Hepatic stellate cell (primary cell): ENCODE measurements around the gene CD37.
A peak's percentile ranks its signal among the peaks of the same experiment; 100 is the strongest.
"Not testable (repeated sequence)": the region's sequence is repeated elsewhere in the genome, so short reads cannot be mapped to it uniquely, and the experiment has no call there.

Source experiments
- DNase-seq: peaks from one replicate; pipeline ENCODE4 v3.0.0; 2011; ENCODE audit warnings: low spot score

CD37 gene

DNA sequence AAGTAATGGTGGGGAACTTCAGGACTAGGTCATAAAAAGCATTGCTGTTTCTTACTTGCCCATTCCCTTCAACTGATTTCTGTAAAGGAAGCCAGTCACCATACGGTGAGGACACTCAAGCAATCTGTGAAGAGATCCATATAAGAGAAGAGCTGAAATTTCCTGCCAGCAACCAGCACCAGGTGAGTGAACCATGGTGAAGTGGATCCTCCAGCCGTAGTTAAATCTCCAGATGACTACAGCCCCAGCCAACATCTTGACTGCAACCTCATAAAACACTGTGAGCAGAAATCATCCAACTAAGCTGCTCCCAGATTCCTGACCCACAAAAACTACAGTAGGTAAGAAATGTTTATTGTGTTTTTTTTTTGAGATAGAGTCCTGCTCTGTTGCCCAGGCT is 6.5 kb upstream of the CD37 start:
- no peak for DNase-seq

DNA sequence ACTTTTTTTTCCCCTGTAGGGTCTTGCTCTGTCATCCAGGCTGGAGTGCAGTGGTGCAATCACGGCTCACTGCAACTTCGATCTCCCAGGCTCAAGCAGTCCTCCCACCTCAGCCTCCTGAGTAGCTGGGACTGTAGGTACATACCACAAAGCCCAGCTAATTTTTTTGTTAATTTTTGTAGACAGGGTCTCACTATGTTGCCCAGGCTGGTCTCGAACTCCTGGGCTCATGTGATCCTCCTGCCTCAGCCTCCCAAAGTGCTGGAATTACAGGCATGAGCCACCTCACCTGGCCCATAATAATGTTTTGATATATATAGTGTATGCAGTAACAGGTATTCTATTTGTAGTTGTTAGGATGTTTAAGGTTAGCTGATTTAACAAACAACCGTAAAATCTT is 4.0 kb upstream of the CD37 start:
- not testable (repeated sequence) for DNase-seq

DNA sequence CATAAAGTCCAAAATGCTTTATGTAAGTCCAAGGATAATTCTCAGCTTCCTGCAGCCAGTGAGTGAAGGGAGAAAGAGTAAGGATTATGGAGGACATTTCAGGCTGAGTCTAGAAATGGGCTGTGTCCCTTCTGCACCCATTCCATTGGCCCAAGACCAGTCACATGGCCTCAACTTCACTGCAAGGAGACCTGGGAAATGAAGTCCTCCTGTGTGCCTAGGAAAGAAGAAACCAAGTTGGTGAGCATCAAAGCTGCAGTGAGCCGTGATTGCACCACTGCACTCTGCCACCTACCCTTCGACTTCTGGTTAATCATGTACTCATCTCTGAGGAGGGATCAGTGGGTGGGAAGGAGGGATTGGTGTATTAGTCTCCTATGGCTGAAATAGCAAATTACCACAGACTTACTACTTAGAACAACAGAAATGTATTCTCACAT is 3.6 kb upstream of the CD37 start:
- peak; percentile 56 for DNase-seq

DNA sequence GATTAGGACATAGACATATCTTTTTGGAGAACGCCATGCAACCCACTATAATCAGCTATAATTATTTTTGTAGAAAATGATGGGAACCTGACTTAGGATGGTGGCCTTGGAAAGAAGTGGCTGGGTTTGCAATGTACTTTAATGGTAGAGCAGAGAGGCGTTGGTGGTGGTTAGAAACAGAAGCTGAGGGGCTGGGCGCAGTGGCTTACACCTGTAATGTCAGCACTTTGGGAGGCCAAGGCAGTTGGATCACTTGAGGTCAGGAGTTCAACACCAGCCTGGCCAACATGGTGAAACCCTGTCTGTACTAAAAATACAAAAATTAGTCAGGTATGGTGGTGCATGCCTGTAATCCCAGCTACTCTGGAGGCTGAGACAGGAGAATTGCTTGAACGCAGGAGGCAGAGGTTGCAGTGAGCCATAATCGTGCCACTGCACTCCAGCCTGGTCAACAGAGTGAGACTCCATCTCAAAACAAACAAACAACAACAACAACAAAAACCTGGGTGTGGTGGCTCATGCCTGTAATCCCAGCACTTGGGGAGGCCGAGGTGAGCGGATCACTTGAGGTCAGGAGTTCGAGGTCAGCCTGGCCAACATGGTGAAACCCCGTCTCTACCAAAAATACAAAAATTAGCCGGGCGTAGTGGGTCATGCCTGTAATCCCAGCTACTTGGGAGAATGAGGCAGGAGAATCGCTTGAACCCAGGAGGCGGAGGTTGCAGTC is 2.4 kb upstream of the CD37 start:
- DNase-seq = not testable (repeated sequence)

DNA sequence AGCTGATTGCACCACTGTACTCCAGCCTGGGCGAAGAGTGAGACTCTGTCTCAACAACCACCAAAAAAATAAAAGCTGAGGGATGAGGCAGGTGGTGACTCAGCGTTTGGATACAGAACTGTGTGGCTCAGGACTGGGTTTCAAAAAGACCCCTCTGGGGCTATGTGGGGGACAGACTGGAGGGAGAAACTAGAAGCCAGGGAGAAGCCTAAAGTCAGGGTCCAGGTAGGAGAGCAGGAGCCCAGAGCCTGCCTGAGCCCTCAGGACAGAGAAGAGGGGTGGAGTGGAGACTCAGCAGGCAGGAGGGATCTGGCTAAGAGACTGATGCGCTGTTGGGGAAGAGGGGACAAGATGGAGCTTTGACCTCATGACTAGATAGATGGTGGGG is 1.8 kb upstream of the CD37 start:
- no peak for DNase-seq

GRCh38 chr19:49333811-49334288 is 1.4 kb upstream of the CD37 start:
- no peak for DNase-seq

DNA sequence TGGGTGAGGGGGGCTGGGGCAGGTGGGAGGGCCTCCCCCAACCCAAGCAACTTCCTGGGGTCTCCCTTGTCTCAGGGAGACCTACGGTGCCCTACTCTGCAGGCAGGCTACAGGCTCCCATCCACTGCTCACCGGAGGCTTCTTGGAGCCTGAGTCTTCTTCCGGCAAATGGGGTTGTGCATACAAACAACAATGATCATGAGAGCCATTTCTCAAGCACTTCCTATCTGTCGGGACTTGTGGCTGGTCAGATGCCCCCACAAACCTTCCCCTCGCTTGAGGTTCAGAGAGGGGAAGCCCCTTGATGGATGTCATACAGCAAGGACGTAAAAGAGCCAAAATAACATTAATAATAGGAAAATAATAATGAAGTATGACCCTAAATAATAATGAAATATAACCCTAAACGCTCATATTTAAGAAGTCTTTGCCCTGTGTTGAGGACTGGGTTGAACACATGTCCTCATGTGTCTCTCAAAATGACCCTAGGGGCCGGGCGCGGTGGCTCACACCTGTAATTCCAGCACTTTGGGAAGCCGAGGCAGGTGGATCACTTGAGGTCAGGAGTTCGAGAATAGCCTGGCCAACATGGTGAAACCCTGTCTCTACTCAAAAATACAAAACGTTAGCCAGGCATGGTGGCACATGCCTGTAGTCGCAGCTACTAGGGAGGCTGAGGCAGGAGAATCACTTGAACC is 727 bp downstream of the CD37 start:
- DNase-seq = no peak

- DNase-seq = no peak
Measured at GRCh38 chr19:49336482-49337266, 1.5 kb downstream of the CD37 start.

GRCh38 chr19:49337267-49338022 is 2.2 kb downstream of the CD37 start:
- no peak for DNase-seq

DNA sequence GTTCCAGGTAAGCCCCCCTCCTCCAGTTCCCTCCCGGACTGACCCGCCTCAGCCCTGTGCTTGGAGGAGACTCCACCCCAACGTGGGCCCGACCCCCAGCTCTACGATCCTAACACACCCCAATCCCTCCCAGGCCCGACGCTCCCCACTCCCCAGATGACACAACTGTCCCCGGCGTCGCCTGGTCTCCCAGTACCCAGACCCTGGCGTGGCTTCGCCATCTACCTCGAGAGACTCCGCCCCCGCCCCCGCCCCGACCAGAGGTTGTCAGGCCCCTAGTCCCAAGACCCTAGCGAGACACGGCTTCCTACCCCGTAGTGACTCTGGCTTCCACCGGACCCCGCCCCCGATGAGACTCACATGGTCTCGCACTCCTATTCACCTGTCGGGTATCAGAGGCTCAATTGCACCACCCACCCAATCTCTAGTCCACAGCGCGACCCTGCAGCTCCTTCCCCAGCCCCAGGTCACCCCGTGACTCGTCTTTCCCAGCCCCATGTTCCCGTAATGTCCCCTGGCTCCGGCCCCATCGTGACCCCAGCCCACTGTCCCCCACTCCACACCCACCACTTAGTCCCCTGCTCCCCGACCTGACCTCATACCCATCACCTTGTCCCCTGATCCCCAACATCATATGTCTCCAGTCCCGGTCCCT is 2.9 kb downstream of the CD37 start:
- DNase-seq = no peak

DNA sequence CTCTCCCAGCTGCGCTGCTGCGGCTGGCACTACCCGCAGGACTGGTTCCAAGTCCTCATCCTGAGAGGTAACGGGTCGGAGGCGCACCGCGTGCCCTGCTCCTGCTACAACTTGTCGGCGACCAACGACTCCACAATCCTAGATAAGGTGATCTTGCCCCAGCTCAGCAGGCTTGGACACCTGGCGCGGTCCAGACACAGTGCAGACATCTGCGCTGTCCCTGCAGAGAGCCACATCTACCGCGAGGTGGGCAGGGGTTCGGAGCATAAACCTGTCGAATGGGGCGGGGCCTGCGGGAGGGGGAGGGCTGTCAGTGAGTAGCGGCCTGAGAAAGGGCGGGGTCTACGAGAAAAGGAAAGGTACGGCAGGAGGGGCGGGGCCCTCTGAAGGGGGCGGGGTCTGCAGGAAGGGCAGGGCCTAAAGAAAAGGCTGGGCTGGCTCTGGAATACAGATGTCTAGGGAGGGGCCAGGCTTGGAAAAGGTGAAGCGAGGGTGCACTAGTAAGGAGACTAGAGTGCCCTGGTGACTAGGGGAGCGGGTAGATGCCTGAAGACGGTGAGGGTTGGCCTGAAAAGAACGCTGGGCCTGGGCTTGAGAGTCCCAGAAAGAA is 3.6 kb downstream of the CD37 start:
- peak; percentile 40 for DNase-seq

- DNase-seq = peak; percentile 99
Measured at GRCh38 chr19:49339301-49340068, 4.3 kb downstream of the CD37 start.

- peak; percentile 87 for DNase-seq
Measured at GRCh38 chr19:49340069-49340864, 5.1 kb downstream of the CD37 start.

DNA sequence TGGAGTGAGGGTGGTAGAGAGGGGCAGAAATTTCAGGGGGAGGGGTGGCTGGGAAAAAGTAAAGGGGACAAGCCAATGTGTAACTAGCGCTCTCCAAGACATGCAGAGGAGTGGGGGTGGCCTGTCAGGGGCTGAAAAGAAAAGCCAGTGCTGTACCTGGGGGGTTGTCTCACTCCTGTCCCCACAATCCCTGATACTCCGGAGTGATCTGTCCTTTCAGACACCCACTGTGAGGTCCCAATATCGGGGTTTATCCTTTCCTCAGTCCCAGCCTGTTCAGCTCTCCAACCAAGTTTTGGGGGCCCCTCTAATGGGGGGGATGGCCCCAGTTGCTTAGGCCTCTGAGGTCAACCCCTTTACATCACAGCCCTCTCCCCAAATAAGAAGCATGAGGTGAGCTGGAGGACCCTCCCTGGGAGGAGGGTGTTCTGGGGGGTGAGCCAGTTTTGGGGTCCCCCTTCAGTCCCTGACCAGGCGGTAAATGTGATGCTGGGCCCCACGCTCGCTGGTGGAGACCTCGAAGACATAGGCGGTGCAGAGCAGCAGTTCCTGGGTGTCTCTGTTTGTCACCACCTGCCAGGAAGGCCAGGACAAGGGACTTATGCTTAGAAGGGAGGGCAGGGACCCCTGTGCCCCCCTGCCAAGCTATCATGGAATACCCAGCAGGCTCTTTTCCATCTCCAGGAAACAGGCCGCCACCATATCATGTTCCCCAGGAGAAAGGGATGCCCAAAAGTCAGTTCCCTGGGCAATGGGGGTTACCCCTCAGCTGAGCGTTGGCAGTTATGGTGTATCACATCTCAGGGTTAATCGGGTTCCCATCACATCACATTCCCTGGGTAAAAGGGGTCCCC is 5.9 kb downstream of the CD37 start:
- no peak for DNase-seq

- no peak for DNase-seq
Measured at GRCh38 chr19:49342291-49342721, 7.1 kb downstream of the CD37 start.

- DNase-seq = no peak
Measured at GRCh38 chr19:49343123-49343522, 7.9 kb downstream of the CD37 start.

DNA sequence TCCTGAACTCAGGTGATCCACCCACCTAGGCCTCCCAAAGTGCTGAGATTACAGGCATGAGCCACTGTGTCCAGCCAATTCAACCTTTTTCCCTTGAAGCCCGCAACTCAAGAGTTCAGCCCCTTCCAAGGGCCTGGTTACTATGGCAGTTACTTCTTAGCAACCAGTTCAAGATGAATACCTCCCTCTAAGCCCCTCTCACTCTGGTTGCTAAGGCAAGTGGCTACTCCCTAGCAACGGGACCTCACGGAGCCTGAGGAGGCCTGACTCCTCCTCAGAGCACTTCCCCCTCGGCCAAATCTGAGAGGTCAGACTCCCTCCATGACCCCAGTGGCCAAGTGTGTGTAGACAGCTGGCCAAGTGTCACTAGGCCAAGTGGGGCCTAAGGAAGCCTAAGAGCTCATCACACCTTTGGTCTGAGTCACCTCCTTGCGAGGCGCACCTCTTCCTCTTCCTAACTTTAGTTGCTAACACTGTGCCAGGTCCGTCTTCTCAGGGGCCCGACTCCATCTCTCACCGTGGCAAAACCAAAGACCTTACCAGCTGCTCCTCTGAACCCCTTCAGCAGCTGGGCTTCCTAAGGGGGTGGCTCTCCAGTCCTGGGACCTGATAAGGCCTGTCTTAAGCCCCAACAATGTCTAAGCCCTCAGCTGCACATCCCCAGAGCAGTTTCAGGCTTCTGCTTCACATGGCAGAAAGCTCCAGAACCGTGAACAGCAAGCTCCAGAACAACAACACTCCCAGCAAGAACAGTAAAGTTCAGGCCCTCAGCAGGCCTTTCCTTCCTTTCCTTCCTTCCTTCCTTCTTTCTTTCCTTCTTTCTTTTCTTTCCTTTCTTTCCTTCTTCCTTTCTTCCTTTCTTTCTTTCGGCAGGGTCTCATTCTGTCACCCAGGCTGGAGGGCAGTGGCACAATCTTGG is 9.6 kb downstream of the CD37 start:
- no peak for DNase-seq
